Colon (tissue), 2 donors: ENCODE data around the gene ATP6V1D.
A peak's percentile ranks its signal among the peaks of the same experiment; 100 is the strongest.
"Not testable (repeated sequence)": the region's sequence is repeated elsewhere in the genome, so short reads cannot be mapped to it uniquely, and the experiment has no call there.

Experiments used
- FAIRE-seq: peaks from 2 replicates; lab custom pipeline; 2012; peaks lifted over from hg19 to GRCh38; lab: Jason Lieb, UNC
- donor health status: control.
- donor health status: control.

Gene ATP6V1D

GRCh38 chr14:67359775-67360469, at the start of gene ATP6V1D, which contains the start of gene EIF2S1:
Gene ATP6V1D, minus strand, starts transcription at chr14:67359804. Its CDS starts 106 bp downstream, at chr14:67359698.
Gene EIF2S1, plus strand, starts transcription at chr14:67360328. Its CDS starts 4,440 bp downstream, at chr14:67364768.
- FAIRE-seq: peak; percentile 75

DNA sequence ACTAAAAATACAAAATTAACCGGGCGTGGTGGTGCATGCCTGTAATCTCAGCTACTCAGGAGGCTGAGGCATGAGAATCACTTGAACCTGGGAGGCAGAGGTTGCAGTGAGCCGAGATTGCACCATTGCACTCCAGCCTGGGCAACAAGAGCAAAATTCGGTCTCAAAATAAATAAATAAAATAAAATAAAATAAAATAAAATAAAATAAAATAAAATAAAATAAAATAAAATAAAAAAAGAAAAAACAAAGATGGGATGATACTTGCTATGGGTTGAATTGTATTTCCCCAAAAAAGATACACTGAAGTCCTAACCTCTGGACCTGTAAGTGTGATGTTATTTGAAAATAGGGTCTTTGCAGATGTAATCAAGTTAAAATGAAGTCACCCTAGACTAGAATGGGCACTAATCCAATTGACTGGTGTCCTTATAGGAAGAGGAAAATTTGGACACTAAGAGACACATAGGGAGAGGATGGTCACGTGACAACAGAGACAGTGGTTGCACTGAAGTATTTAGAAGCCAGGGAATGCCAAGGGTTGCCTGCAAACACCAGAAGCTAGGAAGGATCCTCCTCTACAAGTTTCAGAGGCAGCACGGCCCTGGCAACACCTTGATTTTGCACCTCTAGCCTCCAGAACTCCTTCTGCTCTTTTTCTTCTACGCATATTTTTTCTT, 48.7 kb upstream of the ATP6V1D start:
- not testable (repeated sequence) for FAIRE-seq

GRCh38 chr14:67405771-67406170, 46.2 kb upstream of the ATP6V1D start:
- no peak for FAIRE-seq

- no peak for FAIRE-seq
Observed at GRCh38 chr14:67400434-67400833, 40.8 kb upstream of the ATP6V1D start.

DNA sequence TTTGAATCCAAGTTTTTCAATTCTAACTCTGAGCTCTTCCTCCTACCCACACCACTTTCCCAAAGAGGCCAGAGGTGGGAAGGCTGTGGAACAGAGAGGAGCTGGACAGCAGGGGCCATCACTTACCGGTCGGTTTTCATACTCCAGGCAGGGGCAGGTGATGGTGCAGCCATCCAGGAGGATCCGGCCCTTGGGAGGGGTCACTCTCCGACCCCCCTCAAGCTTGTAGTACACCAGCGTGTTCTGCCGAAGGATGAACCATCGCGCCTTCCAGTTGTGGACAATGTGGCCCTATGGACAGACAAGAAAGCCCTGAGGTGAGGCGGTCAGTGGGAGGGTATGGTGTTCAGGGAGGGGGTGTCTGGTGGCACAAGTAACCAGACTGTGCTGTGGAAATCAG, 37.9 kb upstream of the ATP6V1D start:
- no peak for FAIRE-seq

GRCh38 chr14:67396381-67396970, 36.9 kb upstream of the ATP6V1D start:
- no peak for FAIRE-seq

- no peak for FAIRE-seq
Observed at GRCh38 chr14:67395876-67396189, 36.2 kb upstream of the ATP6V1D start.

DNA sequence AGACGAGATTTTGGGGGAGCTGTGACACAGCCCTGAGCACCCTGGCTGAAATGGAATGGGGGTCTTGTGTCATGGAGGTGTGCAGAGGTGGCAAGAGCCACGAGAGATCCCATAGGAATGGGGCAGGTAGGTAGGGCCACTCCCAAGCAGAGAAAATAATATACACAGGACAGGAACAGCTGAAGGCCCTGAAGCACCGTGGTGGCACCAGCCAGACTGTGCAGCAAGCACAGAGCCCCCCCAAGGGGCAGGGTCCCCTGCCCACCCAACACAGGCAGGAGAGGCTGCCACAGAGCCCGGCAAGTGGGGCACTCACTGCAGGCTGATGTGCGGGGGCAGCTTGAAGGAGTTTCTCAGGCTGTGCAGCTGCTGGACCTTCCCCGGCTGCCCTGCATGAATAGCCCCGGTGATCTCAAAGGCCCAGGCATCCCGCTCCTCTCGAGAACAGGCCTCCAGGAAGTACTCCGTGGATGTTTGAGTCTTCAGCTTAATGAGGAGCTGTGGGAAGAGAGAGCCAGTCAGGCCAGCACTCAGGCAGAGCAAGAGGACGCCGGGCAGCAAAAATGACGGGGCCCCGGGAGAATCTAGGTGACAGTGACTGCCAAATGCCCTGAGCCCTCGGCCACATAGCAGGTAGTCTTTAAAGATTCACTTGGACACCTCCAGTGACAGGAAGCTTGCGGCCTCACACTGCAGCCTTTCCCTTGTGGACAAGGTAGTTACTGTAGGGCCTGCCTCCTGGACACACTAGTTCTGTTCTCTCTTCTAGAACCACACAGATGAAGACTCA, 35.7 kb upstream of the ATP6V1D start:
- FAIRE-seq: no peak

DNA sequence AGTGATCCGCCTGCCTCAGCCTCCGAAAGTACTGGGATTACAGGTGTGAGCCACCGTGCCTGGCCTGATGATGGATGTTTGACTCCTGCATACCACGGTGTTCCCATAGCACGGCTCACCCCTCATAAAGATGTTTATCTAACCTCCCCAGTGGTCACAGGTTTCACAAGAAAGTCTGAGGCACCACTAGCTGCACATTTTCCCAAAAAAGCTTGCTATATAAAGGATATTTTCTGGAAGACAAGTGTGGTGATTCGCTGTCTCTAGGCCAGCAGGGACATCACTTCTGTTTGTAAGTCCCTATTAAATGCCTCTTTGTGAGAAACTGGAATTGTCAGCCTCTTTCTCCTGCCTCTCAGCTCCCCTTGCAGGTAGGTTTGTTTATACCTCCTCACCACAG, 34.1 kb upstream of the ATP6V1D start:
- no peak for FAIRE-seq

GRCh38 chr14:67392800-67393199, 33.2 kb upstream of the ATP6V1D start:
- FAIRE-seq: no peak

- no peak for FAIRE-seq
Observed at GRCh38 chr14:67392123-67392522, 32.5 kb upstream of the ATP6V1D start.

DNA sequence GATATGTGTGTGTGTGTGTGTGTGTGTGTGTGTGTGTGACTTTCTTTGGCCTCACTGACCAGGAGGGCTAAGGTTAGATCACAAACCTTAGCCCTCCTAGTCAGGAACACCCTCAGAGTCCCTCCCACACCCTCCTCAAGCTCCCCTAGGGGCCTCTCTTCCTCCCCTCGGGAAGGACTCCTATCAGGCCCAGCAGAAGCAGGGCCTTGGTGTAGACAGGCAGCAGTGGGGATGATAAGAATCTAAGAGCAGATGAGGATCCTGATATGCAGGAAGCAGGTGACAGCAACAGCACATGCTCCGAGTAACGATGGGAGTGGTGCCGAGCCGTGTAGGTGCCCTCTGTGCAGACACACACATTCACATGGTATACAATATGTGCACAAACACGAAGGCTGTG, 31.7 kb upstream of the ATP6V1D start:
- FAIRE-seq: no peak

DNA sequence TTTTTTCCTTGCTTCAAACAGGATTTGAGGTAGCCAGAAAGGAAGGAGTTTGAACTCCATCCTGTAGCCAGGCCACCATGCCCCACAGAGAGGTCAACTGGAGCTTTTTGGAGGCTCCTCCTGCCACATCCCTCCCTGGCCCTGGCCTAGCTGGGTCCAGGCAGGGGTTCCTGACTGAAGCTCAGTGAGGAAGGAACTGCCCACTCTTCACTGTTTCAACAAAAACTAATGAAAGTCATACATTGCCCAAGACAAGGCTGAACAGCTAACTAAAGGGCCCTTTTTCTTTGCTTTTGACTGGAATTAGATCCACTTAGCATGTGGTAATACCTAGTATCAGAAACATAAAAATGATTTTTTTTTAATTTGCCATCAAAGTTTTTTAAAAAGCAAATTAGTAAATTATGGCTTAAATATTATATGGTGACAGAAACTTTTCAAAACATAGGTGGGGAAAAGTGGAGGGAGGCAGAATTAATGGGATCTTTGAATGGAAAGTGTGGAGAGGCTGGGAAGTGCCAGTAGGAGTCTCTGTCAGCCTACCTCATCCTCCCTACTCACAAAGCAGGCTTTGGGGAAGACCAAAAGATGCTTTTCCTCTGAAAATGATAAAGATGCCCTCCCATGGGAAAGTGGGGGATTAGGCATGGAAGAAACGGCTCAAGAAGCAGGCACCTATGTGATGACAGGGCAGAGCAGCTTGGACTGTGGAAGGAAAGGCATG, 30.4 kb upstream of the ATP6V1D start:
- FAIRE-seq: no peak

- no peak for FAIRE-seq
Observed at GRCh38 chr14:67389275-67389674, 29.7 kb upstream of the ATP6V1D start.

DNA sequence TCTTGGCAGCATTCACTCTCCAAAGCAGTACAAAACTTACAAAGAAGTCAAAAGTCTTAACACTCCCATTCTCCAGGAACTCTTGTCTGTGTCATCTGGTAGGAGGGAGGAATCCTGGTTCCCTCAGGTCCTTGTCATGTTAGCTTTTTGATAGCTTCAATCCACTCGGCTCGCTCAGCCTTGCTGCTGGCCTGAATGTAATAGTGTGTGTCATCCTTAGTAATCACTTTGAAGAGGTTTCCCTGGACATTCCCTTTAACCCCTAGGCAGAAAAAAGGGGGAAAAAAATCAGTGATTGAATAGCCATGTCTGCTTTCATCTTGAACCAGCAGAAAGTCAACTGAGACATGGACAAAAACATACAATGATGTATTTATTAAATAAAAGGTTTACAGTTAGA, 27.6 kb upstream of the ATP6V1D start:
- no peak for FAIRE-seq

- no peak for FAIRE-seq
Observed at GRCh38 chr14:67385618-67386017, 26.0 kb upstream of the ATP6V1D start.

GRCh38 chr14:67385120-67385519, 25.5 kb upstream of the ATP6V1D start:
- no peak for FAIRE-seq

DNA sequence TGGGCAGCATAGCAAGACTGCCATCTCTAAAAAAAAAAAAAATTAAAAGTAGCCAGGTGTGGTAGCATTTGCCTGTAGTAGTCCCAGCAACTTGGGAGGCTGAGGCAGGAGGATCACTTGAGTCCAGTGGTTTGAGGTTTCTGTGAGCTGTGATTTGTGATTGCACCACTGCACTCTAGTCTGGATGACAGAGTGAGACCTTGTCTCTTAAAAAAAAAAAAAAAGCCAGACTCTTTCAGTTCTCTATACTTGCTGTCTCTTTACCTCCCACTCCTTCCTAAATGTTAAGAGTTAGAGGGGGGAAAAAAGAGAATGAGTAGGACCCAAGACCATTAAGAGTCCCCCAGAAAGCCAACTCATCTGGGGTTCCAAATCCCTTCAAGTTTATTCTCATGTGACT, 18.3 kb upstream of the ATP6V1D start:
- no peak for FAIRE-seq

DNA sequence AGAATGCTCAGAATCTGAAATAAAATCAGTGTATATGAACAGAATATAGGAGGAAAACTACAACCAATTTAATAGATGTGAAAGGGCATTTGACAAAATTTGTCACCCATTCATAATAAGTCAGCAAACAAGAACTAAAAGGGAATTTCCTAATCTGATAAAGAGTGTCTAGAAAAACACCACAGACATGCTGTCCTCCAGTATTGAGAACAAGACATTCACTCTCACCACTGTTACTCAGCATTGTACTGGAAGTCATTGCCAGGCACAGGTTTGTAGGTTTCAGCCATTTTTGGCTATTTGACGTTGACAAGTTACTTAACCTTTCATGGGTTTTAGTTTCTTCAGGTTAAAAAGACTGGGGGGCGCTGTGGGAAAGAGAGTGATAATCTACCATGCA, 13.7 kb upstream of the ATP6V1D start:
- no peak for FAIRE-seq

- FAIRE-seq: no peak
Observed at GRCh38 chr14:67372833-67373232, 13.2 kb upstream of the ATP6V1D start.

- no peak for FAIRE-seq
Observed at GRCh38 chr14:67371247-67372148, 11.9 kb upstream of the ATP6V1D start.
